Stimulated activated CD8-positive, alpha-beta memory T cell treated with anti-CD3 and anti-CD28 coated beads, Interleukin-7, amount 100 ng/mL, for 24 hours (primary cell): ENCODE results near the gene EPS8.
"Not testable (repeated sequence)": the region's sequence is repeated elsewhere in the genome, so short reads cannot be mapped to it uniquely, and the experiment has no call there.

ENCODE experiments used
- DNase-seq: peaks from one replicate; pipeline ENCODE4 v3.0.0-alpha.2; 2020; ENCODE audit warnings: low read depth

Gene EPS8

GRCh38 chr12:15644700-15645099 is 144.5 kb downstream of the EPS8 start:
- DNase-seq = no peak

- no peak for DNase-seq
Measured at GRCh38 chr12:15638231-15638630, 151.0 kb downstream of the EPS8 start.

- no peak for DNase-seq
Measured at GRCh38 chr12:15636060-15636890, 152.9 kb downstream of the EPS8 start.

GRCh38 chr12:15634010-15634683 is 155.0 kb downstream of the EPS8 start:
- no peak for DNase-seq

- no peak for DNase-seq
Measured at GRCh38 chr12:15633201-15633600, 156.0 kb downstream of the EPS8 start.

- no peak for DNase-seq
Measured at GRCh38 chr12:15632708-15633107, 156.5 kb downstream of the EPS8 start.

GRCh38 chr12:15631007-15631715 is 158.0 kb downstream of the EPS8 start:
- DNase-seq = no peak

GRCh38 chr12:15629761-15630160 is 159.4 kb downstream of the EPS8 start:
- no peak for DNase-seq

GRCh38 chr12:15629108-15629507 is 160.1 kb downstream of the EPS8 start:
- no peak for DNase-seq

- no peak for DNase-seq
Measured at GRCh38 chr12:15627995-15628945, 160.9 kb downstream of the EPS8 start.

- DNase-seq = no peak
Measured at GRCh38 chr12:15625075-15625474, 164.1 kb downstream of the EPS8 start.

GRCh38 chr12:15620741-15621539 is 168.2 kb downstream of the EPS8 start:
- DNase-seq = no peak

- DNase-seq = not testable (repeated sequence)
Measured at GRCh38 chr12:15616495-15616894, 172.7 kb downstream of the EPS8 start.

- DNase-seq = no peak
Measured at GRCh38 chr12:15613981-15614380, 175.2 kb downstream of the EPS8 start.

GRCh38 chr12:15608941-15609340 is 180.2 kb downstream of the EPS8 start:
- DNase-seq = no peak

- DNase-seq = no peak
Measured at GRCh38 chr12:15608406-15608805, 180.8 kb downstream of the EPS8 start.

- DNase-seq = no peak
Measured at GRCh38 chr12:15605881-15606590, 183.2 kb downstream of the EPS8 start.

- no peak for DNase-seq
Measured at GRCh38 chr12:15603474-15604085, 185.6 kb downstream of the EPS8 start.

- DNase-seq = no peak
Measured at GRCh38 chr12:15602051-15602672, 187.0 kb downstream of the EPS8 start.
